ENCODE results near the gene ANKLE2. TPM values are rescaled to one million over a fixed set of nuclear protein-coding genes. Genes with fewer than 3 reads are reported as not detected.

Gene ANKLE2
- total and polyA plus RNA-seq, 10 donors, result 25.7 to 86.5 (median 76.2) TPM

DNA sequence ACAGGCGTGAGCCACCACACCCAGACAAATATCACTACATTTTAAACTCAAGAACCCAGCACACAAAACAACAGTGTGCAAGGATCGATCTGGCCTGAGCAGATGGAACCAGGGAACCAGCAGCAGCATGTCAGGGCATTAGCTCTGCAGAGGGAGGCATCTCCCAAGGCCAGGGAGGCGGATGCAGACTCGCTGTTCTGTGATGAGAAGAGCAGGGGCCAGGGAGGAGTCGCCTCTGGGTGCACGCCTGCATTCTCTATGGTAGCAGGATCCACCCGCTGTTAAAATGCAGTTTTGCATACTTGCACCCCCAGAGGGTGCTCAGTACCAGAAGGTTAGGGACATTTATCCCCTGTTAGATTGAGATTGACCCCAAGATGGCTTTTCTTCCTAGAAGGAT, 33.1 kb downstream of the ANKLE2 start:
- H3K27ac ChIP-seq, result peak overlapping the region in 1 of 8 donors; percentile 33
- intact Hi-C loops (cut with DNase I; ENCODE audit: low total_unique reads), result no loop called here
- no peaks in the 10 kb centered on the region for H3K27me3 ChIP-seq (replicated peaks in 1 of 7)
- 85 to 95% (median 94%) methylated on average over 6 to 7 of the region's 7 CpGs for WGBS, 5 donors
- no peak for DNase-seq
- no peaks in the 10 kb centered on the region for H3K9me3 ChIP-seq
- no peak for TF ChIP-seq POLR2A (IDR thresholded peaks at IDR 0.05)
- no peak for TF ChIP-seq POLR2AphosphoS5 (IDR thresholded peaks at IDR 0.05)
- no peak for TF ChIP-seq CTCF (IDR thresholded peaks at IDR 0.05 in 8 of 11, conservative IDR thresholded peaks at IDR 0.05 in 3 of 11)
- peaks cover 0 to 9% (median 0%) of the 10 kb centered on the region in 6 donors for H3K4me1 ChIP-seq
- H3K4me3 ChIP-seq, result no peak overlapping the region
- peaks cover 6 to 98% (median 80%) of the 10 kb centered on the region in 6 donors for H3K36me3 ChIP-seq

GRCh38 chr12:132727091-132727794, 34.4 kb downstream of the ANKLE2 start:
- Histone ChIP-seq H3K9me3 (no peaks in the 10 kb centered on the region), H3K4me1 (peaks cover 0 to 9% (median 0%) of the 10 kb centered on the region in 6 donors), H3K36me3 (peaks cover 9 to 98% (median 89%) of the 10 kb centered on the region in 6 donors), H3K27ac (no peak overlapping the region), H3K27me3 (replicated peaks in 1 of 7) (no peaks in the 10 kb centered on the region), H3K4me3 (no peak overlapping the region)
- intact Hi-C loops (cut with DNase I; ENCODE audit: low total_unique reads), result no loop called here
- 93 to 96% (median 95%) methylated on average over 36 to 37 of the region's 37 CpGs for WGBS, 5 donors
- TF ChIP-seq CTCF (IDR thresholded peaks at IDR 0.05 in 8 of 11, conservative IDR thresholded peaks at IDR 0.05 in 3 of 11) (no peak), POLR2A (IDR thresholded peaks at IDR 0.05) (no peak), POLR2AphosphoS5 (IDR thresholded peaks at IDR 0.05) (peak in 1 of 3 donors; percentile 36)
- no peak for DNase-seq

GRCh38 chr12:132726386-132726785, 35.2 kb downstream of the ANKLE2 start:
- peaks cover 0 to 9% (median 0%) of the 10 kb centered on the region in 6 donors for H3K4me1 ChIP-seq
- no peak for TF ChIP-seq POLR2AphosphoS5 (IDR thresholded peaks at IDR 0.05)
- no peak for TF ChIP-seq POLR2A (IDR thresholded peaks at IDR 0.05)
- no peak for TF ChIP-seq CTCF (IDR thresholded peaks at IDR 0.05 in 8 of 11, conservative IDR thresholded peaks at IDR 0.05 in 3 of 11)
- H3K9me3 ChIP-seq, result no peaks in the 10 kb centered on the region
- H3K27ac ChIP-seq, result no peak overlapping the region
- 95 to 97% (median 96%) methylated on average over 12 of the region's 12 CpGs for WGBS, 5 donors
- DNase-seq, result no peak
- H3K27me3 ChIP-seq (replicated peaks in 1 of 7), result no peaks in the 10 kb centered on the region
- no peak overlapping the region for H3K4me3 ChIP-seq
- intact Hi-C loops (cut with DNase I; ENCODE audit: low total_unique reads), result no loop called here
- H3K36me3 ChIP-seq, result peaks cover 9 to 98% (median 92%) of the 10 kb centered on the region in 6 donors

DNA sequence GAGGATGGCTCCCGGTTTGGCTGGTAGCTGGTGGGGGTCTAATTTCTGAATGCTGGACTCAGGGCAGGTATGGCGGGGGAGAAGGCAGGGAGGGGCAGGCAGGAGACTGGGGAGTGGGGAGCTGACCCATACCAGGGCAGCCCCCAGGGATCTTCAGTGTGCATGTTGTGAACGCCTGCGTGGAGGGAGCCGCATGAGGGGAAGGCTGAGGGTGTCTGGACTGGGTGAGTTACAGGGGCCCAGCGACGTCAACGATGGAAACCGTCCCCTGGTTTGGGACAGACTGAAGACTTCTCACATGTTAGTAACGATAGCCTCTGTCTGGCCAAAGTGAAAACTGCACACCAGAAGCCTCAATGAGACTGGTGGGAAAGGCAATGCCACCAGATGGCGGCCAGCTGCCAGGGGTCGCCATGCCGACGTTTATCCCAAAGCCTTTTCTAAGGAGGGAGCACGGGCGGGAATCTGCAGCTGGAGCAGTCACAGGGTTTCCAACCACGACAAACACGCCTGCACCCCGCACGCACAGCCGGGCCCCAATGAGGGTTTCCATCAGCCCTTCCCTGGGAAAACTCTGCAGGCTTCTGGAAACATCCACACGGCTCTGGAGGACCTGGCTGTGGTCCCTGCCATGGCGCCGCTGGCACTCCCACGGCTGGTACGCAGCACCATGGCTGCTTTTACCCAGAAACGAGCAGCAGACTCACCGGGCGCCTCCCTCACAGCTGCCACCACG, 37.0 kb downstream of the ANKLE2 start:
- Histone ChIP-seq H3K27ac (no peak overlapping the region), H3K36me3 (peaks cover 9 to 98% (median 92%) of the 10 kb centered on the region in 6 donors), H3K27me3 (replicated peaks in 1 of 7) (no peaks in the 10 kb centered on the region), H3K9me3 (no peaks in the 10 kb centered on the region), H3K4me3 (no peak overlapping the region), H3K4me1 (peaks cover 0 to under 1% (median 0%) of the 10 kb centered on the region in 6 donors)
- intact Hi-C loops (cut with DNase I; ENCODE audit: low total_unique reads), result no loop called here
- no peak for DNase-seq
- 89 to 94% (median 90%) methylated on average over 26 to 30 of the region's 30 CpGs for WGBS, 5 donors
- no peak for TF ChIP-seq POLR2AphosphoS5 (IDR thresholded peaks at IDR 0.05)
- TF ChIP-seq CTCF (IDR thresholded peaks at IDR 0.05 in 8 of 11, conservative IDR thresholded peaks at IDR 0.05 in 3 of 11), result no peak
- no peak for TF ChIP-seq POLR2A (IDR thresholded peaks at IDR 0.05)

All from spleen (tissue), 11 donors.